ENCODE results near the gene TAS2R43. TPM values are rescaled to one million over a fixed set of nuclear protein-coding genes. Genes with fewer than 3 reads are reported as not detected.

TAS2R43 gene
- total RNA-seq, 1 experiment from 2014 or later, result 1.1 TPM

Other genes starting within 250 kb of the TAS2R43 start
- gene PRR4, start 242.8 kb downstream of the TAS2R43 start, total RNA-seq (2021), result 5.1 and 7.1 TPM in 2 replicates
- 14.4 and 17.2 TPM in 2 replicates for gene PRH1, start 208.1 kb downstream of the TAS2R43 start, total RNA-seq (2021)
- gene TAS2R13, start 182.8 kb downstream of the TAS2R43 start, total RNA-seq (2021), result 1.9 and 2.6 TPM in 2 replicates
- gene PRH2, start 163.1 kb downstream of the TAS2R43 start, total RNA-seq (2021), result not detected in 2 replicates
- 1.8 and 3.3 TPM in 2 replicates for gene TAS2R14, start 153.1 kb downstream of the TAS2R43 start, total RNA-seq (2021)
- gene TAS2R50, start 105.4 kb downstream of the TAS2R43 start, total RNA-seq (2021), result 1.6 and 2.3 TPM in 2 replicates
- gene TAS2R20, start 94.0 kb downstream of the TAS2R43 start, total RNA-seq (2021), result 1.8 and 2.6 TPM in 2 replicates
- gene TAS2R19, start 69.7 kb downstream of the TAS2R43 start, total RNA-seq (2021), result 3.3 TPM in 2 replicates
- 3.1 and 3.5 TPM in 2 replicates for gene TAS2R31, start 60.9 kb downstream of the TAS2R43 start, total RNA-seq (2021)
- 1.2 and 1.5 TPM in 2 replicates for gene TAS2R46, start 30.0 kb downstream of the TAS2R43 start, total RNA-seq (2021)
- gene TAS2R30, start 42.3 kb upstream of the TAS2R43 start, total RNA-seq (2021), result 2.9 and 3.1 TPM in 2 replicates
- gene SMIM10L1, start 78.9 kb upstream of the TAS2R43 start, total RNA-seq (2021), result 7.9 and 10.8 TPM in 2 replicates
- gene TAS2R42, start 94.6 kb upstream of the TAS2R43 start, total RNA-seq (2021), result not detected in 2 replicates
- gene PRB3, start 177.4 kb upstream of the TAS2R43 start, total RNA-seq (2021), result not detected in 2 replicates
- not detected in 2 replicates for gene PRB4, start 218.1 kb upstream of the TAS2R43 start, total RNA-seq (2021)